Neural cell (in vitro differentiated cells): ENCODE results near the gene ACOT13. TPM values are rescaled to one million over a fixed set of nuclear protein-coding genes. Genes with fewer than 3 reads are reported as not detected.
"Not testable (repeated sequence)": the region's sequence is repeated elsewhere in the genome, so short reads cannot be mapped to it uniquely, and the experiment has no call there.

ENCODE experiments used
- H2AFZ ChIP-seq: fragments of 200-600, 300-800 bp; sonication (generic), shearing (Covaris generic); 2 replicates; pipeline ENCODE4 v1.6.0; 2014; ENCODE audit warnings: low read depth, mild to moderate bottlenecking, antibody characterized with exemption, low read length, moderate library complexity
- H3F3A ChIP-seq: fragments of 200-600 bp; shearing (Covaris generic); 2 replicates; pipeline ENCODE4 v1.6.1; 2016; ENCODE audit warnings: mild to moderate bottlenecking, moderate library complexity, mixed read lengths, antibody characterized with exemption, low read length; ENCODE audit not compliant: insufficient read depth, poor library complexity, severe bottlenecking
- H3K27ac ChIP-seq: fragments of 200-600, 300-800 bp; sonication (generic), shearing (Covaris generic); 2 replicates; pipeline ENCODE4 v1.5.1; 2014; ENCODE audit warnings: mild to moderate bottlenecking, low read length, moderate library complexity
- H3K27me3 ChIP-seq: fragments of 300-800, 200-600 bp; sonication (generic), shearing (Covaris generic); 2 replicates; pipeline ENCODE4 v1.6.0; 2014; ENCODE audit warnings: mild to moderate bottlenecking, low read depth, low read length, moderate library complexity; ENCODE audit not compliant: insufficient read depth
- H3K36me3 ChIP-seq: fragments of 300-800, 200-600 bp; sonication (generic), shearing (Covaris generic); 2 replicates; pipeline ENCODE4 v1.5.1; 2014; ENCODE audit warnings: mild to moderate bottlenecking, antibody characterized with exemption, low read length, moderate library complexity; ENCODE audit not compliant: insufficient read depth
- H3K4me2 ChIP-seq: fragments of 300-800, 200-600 bp; sonication (generic), shearing (Covaris generic); 2 replicates; pipeline ENCODE4 v1.6.0; 2014; ENCODE audit warnings: mild to moderate bottlenecking, low read length
- H3K4me3 ChIP-seq: fragments of 300-800, 200-600 bp; sonication (generic), shearing (Covaris generic); 2 replicates; pipeline ENCODE4 v1.5.1; 2014; ENCODE audit warnings: mild to moderate bottlenecking, low read length, moderate library complexity
- H3K79me2 ChIP-seq: fragments of 200-600 bp; shearing (Covaris generic); replicated peaks from 2 replicates; pipeline ENCODE4 v1.6.0; 2014; ENCODE audit warnings: mild to moderate bottlenecking, low read length, moderate library complexity; ENCODE audit not compliant: insufficient read depth
- H3K9ac ChIP-seq: fragments of 300-800, 200-600 bp; sonication (generic), shearing (Covaris generic); 2 replicates; pipeline ENCODE4 v1.6.1; 2016; ENCODE audit warnings: mild to moderate bottlenecking, low read length, mixed read lengths
- H3K9me2 ChIP-seq: fragments of 200-600 bp; shearing (Covaris generic); 2 replicates; pipeline ENCODE4 v1.6.1; 2016; ENCODE audit warnings: mild to moderate bottlenecking, low read length, mixed read lengths; ENCODE audit not compliant: insufficient read depth
- H3K9me3 ChIP-seq: fragments of 200-600, 300-800 bp; sonication (generic), shearing (Covaris generic); 2 replicates; pipeline ENCODE4 v1.6.1; 2016; ENCODE audit warnings: mild to moderate bottlenecking, mixed run types, low read length, moderate library complexity, mixed read lengths
- H4K20me1 ChIP-seq: fragments of 200-600 bp; shearing (Covaris generic); 2 replicates; pipeline ENCODE4 v1.6.1; 2016; ENCODE audit warnings: mild to moderate bottlenecking, mixed run types; ENCODE audit not compliant: insufficient read depth
- CTCF ChIP-seq: fragments of 450-650 bp; IDR thresholded peaks from 2 replicates; pipeline ENCODE4 v1.5.1; 2014; ENCODE audit warnings: antibody characterized with exemption, mild to moderate bottlenecking, moderate library complexity; ENCODE audit not compliant: poor library complexity, severe bottlenecking
- EP300 ChIP-seq: fragments of 450-650 bp; conservative IDR thresholded peaks from 2 replicates; pipeline ENCODE4 v1.6.1; 2014; ENCODE audit warnings: antibody characterized with exemption, mild to moderate bottlenecking, moderate library complexity; ENCODE audit not compliant: poor library complexity, severe bottlenecking
- EZH2 ChIP-seq: fragments of 200-600, 300-800 bp; shearing (Covaris generic), sonication (generic); IDR thresholded peaks from 2 replicates; pipeline ENCODE4 v1.6.1; 2014; ENCODE audit warnings: antibody characterized with exemption, low read length, borderline replicate concordance, mild to moderate bottlenecking; ENCODE audit not compliant: insufficient read depth, poor library complexity, severe bottlenecking
- MXI1 ChIP-seq: fragments of 450-650 bp; conservative IDR thresholded peaks from 2 replicates; pipeline ENCODE4 v1.6.1; 2014; ENCODE audit warnings: antibody characterized with exemption, mild to moderate bottlenecking; ENCODE audit not compliant: poor library complexity, severe bottlenecking
- POLR2AphosphoS5 ChIP-seq: IDR thresholded peaks from 2 replicates; pipeline ENCODE4 v1.6.1; 2012
- RAD21 ChIP-seq: fragments of 450-650 bp; conservative IDR thresholded peaks from 2 replicates; pipeline ENCODE4 v1.6.1; 2014; ENCODE audit warnings: antibody characterized with exemption, mild to moderate bottlenecking, moderate library complexity
- SMC3 ChIP-seq: fragments of 450-650 bp; conservative IDR thresholded peaks from 2 replicates; pipeline ENCODE4 v1.6.1; 2014; ENCODE audit warnings: antibody characterized with exemption, mild to moderate bottlenecking, moderate library complexity; ENCODE audit not compliant: poor library complexity
- TAF1 ChIP-seq: IDR thresholded peaks from 2 replicates; pipeline ENCODE4 v1.6.1; 2012; ENCODE audit warnings: low read depth
- polyA plus RNA-seq: library from polyadenylated mRNA; depleted of rRNA; stranded (reverse); fragments of >200 nt; gene quantifications from 2 replicates; pipeline ENCODE4 v1.2.3, GENCODE V29; 2014
- TF ChIP-seq, protein P1 (sequence below): IDR thresholded peaks from 2 replicates; pipeline ENCODE4 v1.6.1; 2012; ENCODE audit warnings: borderline replicate concordance

Gene ACOT13
- polyA plus RNA-seq, 1 donor from 2014 or later: 9.9 TPM

DNA sequence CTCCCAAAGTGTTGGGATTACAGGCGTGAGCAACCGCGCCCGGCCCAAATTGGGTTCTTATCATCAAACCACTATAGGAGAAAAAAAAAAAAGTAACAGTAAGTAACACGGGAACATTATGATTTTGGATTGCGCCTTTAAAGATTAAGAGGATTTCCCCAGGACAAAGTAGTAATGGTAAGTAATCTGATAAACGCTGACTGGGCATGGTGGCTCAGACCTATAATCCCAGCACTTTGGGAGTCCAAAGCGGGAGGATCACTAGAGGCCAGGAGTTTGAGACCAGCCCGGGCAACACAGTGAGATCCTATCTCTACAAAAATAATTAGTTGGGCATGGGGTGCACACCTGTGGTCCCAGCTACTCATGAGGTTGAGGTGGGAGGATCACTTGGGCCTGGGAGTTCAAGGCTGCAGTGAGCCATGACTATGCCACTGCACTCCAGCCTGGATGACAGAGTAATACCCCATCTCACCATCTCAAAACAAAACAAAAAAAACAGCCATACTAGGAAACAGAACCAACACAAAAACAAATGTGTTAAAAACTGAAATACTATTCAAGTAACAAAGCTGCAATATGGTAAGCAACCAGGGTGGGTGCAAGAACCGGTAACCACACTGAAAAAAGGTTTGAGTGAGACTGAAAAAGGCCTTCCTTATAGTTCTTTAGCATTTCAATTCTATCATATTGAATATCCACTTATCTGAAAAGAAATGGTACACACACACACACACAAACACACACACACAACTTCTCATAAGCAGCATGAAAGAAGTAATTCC is 43.8 kb downstream of the ACOT13 start:
- peaks cover 3% of the 10 kb centered on the region for H4K20me1 ChIP-seq
- no peak overlapping the region for H3K9ac ChIP-seq
- no peaks in the 10 kb centered on the region for H3K27me3 ChIP-seq
- no peak overlapping the region for H3K4me3 ChIP-seq
- no peaks in the 10 kb centered on the region for H3K9me3 ChIP-seq
- no peak overlapping the region for H3K27ac ChIP-seq
- TF ChIP-seq RAD21: no peak
- TF ChIP-seq EP300: no peak
- no peak overlapping the region for H3K4me2 ChIP-seq
- H2AFZ ChIP-seq: no peak overlapping the region
- no peaks in the 10 kb centered on the region for H3F3A ChIP-seq
- H3K36me3 ChIP-seq: no peaks in the 10 kb centered on the region
- H3K79me2 ChIP-seq: peaks cover 53% of the 10 kb centered on the region
- H3K9me2 ChIP-seq: no peaks in the 10 kb centered on the region

DNA sequence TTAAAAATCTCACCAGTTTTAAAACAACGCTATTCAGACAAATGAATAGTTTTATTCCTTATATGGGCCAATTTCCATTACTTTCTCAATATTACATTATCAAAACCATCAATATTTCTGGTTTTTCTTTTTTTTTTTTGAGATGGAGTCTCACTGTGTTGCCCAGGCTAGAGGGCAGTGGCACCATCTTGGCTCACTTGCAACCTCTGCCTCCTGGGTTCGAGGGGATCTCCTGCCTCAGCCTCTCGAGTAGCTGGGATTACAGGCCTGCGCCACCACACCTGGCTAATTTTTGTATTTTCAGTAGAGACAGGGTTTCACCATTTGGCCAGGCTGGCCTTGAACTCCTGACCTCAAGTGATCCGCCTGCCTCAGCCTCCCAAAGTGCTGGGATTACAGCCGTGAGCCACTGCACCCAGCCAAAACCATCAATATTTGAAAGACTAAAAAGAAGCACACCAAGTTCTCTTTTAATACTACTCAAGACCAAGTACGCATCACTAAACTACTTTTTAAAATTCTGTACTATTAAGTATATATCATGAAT is 49.8 kb downstream of the ACOT13 start:
- H4K20me1 ChIP-seq, H3K36me3 ChIP-seq, H3K27ac ChIP-seq, H3K9me2 ChIP-seq, H3K27me3 ChIP-seq, H2AFZ ChIP-seq, H3F3A ChIP-seq, H3K9ac ChIP-seq, H3K9me3 ChIP-seq: not testable (repeated sequence)
- Histone ChIP-seq H3K79me2 (peaks cover 74% of the 10 kb centered on the region), H3K4me2 (peak overlapping the region; percentile 82), H3K4me3 (peak overlapping the region; percentile 78)

- no peaks in the 10 kb centered on the region for H3K27me3 ChIP-seq
- no peak overlapping the region for H2AFZ ChIP-seq
- H3K36me3 ChIP-seq: no peaks in the 10 kb centered on the region
- peaks cover 60% of the 10 kb centered on the region for H3K79me2 ChIP-seq
- no peaks in the 10 kb centered on the region for H3K9me2 ChIP-seq
- H4K20me1 ChIP-seq: no peaks in the 10 kb centered on the region
- H3K9me3 ChIP-seq: no peaks in the 10 kb centered on the region
- TF ChIP-seq EP300 (no peak), SMC3 (no peak), CTCF (no peak), TAF1 (no peak), MXI1 (no peak), EZH2 (no peak), POLR2AphosphoS5 (no peak)
- TF ChIP-seq, protein P1, sequence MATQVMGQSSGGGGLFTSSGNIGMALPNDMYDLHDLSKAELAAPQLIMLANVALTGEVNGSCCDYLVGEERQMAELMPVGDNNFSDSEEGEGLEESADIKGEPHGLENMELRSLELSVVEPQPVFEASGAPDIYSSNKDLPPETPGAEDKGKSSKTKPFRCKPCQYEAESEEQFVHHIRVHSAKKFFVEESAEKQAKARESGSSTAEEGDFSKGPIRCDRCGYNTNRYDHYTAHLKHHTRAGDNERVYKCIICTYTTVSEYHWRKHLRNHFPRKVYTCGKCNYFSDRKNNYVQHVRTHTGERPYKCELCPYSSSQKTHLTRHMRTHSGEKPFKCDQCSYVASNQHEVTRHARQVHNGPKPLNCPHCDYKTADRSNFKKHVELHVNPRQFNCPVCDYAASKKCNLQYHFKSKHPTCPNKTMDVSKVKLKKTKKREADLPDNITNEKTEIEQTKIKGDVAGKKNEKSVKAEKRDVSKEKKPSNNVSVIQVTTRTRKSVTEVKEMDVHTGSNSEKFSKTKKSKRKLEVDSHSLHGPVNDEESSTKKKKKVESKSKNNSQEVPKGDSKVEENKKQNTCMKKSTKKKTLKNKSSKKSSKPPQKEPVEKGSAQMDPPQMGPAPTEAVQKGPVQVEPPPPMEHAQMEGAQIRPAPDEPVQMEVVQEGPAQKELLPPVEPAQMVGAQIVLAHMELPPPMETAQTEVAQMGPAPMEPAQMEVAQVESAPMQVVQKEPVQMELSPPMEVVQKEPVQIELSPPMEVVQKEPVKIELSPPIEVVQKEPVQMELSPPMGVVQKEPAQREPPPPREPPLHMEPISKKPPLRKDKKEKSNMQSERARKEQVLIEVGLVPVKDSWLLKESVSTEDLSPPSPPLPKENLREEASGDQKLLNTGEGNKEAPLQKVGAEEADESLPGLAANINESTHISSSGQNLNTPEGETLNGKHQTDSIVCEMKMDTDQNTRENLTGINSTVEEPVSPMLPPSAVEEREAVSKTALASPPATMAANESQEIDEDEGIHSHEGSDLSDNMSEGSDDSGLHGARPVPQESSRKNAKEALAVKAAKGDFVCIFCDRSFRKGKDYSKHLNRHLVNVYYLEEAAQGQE: no peak
- H3K9ac ChIP-seq: peak overlapping the region; percentile 99
- no peaks in the 10 kb centered on the region for H3F3A ChIP-seq
- no peak overlapping the region for H3K27ac ChIP-seq
- peak overlapping the region; percentile 78 for H3K4me3 ChIP-seq
- peak overlapping the region; percentile 82 for H3K4me2 ChIP-seq
Measured at GRCh38 chr6:24718449-24719124, 51.7 kb downstream of the ACOT13 start.
